SH-SY5Y (cell line): ENCODE measurements around the gene SARNP.

ENCODE experiments used
- GATA2 ChIP-seq: IDR thresholded peaks from 2 replicates; pipeline ENCODE4 v1.6.1; 2011; ENCODE audit warnings: mild to moderate bottlenecking, low read depth, low read length
- GATA3 ChIP-seq: IDR thresholded peaks from 2 replicates; pipeline ENCODE4 v1.6.1; 2011; ENCODE audit warnings: low read depth, mild to moderate bottlenecking, low read length, moderate library complexity

SARNP gene

DNA sequence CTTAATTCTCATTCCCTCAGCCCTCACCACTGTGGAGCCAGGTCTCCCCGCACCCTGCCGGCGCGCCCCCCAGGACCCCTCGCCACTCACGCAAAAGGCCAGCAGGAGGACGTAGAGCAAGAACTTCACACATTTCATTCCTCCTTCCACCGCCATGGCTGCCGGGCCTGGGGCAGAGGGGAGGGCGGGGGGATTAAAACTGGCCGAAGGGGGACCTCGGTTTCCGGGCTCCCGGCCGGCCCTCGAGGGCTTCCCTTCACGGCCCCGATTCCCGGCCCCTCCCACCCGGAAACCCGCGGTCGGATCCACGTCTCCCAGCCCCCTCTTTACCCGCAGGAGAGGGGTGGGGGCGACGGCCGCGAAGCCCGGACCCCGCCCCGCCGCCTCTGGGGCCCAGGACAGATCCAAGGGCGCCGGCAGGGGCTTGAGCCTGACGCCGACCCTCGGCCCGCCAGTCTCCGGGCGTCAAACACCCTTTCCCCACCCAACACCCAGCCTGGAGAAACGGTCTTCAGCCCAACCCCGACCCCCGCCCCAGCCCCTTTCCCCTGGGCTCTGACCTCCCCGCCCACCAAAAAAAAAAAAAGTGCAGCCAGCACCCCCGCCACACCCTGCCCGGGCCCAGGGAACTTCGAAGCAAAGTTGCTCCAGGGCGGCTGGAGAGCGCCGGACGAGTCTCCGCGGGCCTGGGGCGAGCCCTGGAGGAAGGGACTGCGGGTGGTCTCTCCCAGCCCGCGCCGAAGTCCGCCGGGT, 89.2 kb downstream of the SARNP start:
- TF ChIP-seq GATA3 (no peak), GATA2 (no peak)

DNA sequence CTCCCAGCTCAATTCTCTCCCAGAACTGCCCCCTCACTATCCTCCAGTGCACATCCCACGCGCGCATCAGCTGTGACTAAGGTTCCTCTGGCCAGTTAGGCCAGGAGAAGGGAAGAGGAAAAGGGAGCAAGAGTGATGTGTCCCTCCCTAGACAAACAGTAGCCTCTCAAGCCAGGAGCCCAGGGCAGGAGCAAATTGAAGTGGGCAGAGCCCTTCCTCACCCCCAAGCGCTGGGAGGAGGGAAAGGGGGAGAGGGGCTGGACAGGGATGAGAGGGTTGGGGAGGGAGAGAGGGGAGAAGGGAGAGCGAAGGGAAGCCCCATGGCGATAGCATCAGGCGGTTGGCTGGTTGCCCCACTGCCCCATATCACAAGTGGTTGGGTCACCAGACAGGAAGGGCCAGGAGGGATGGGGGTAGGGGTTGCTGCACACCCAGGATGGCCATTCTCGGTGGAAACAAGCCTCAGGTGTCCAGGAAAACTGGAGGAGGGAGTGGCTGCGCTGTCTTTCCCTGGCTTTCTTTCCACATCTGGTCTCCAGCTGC, 89.8 kb downstream of the SARNP start:
- TF ChIP-seq GATA2 (peak; percentile 90), GATA3 (no peak)

DNA sequence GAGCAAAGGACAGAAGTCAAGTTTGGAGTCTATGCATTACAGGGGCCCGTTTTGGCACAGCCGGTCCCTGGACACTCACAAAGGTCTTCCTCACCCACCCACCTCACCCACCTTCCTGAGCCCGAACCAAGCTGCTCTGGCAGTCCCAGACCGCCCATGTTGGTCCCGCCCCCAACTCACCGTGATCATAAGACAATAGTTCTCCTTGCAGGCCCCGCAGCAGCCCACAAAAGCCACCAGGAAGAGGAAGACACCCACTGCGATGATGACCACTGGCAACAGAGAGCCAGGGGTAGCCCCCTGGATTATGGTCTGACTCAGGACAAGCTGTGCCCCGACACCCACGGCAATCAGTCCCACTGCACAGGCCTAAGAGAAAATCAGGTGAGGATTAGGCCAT, 90.6 kb downstream of the SARNP start:
- TF ChIP-seq GATA3 (no peak), GATA2 (no peak)

- TF ChIP-seq GATA2 (no peak), GATA3 (no peak)
Measured at GRCh38 chr12:55725556-55725955, 92.0 kb downstream of the SARNP start.

- TF ChIP-seq GATA2 = no peak
- TF ChIP-seq GATA3 = no peak
Measured at GRCh38 chr12:55724940-55725309, 92.6 kb downstream of the SARNP start.

GRCh38 chr12:55724226-55724939, 93.1 kb downstream of the SARNP start:
- TF ChIP-seq GATA2 (no peak), GATA3 (no peak)

GRCh38 chr12:55723516-55724225, 93.9 kb downstream of the SARNP start:
- TF ChIP-seq GATA2 (no peak), GATA3 (no peak)

DNA sequence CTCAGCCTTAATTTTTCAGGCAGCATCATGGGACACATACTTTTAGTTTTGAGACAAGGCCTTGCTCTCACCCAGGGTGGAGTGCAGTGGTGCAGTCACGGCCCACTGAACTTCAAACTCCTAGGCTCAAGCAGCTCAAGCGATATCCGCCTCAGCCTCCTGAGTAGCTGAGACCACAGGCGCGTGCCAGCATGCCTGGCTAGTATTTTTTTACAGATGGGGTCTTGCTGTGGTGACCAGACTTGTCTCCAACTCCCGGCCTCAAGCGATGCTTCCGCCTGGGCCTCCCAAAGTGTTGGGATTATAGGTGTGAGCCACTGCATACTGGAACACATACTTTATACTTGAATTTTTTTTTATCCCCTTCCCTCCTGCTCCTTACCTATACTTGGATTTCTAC, 94.6 kb downstream of the SARNP start:
- TF ChIP-seq GATA2 (no peak), GATA3 (no peak)

GRCh38 chr12:55721601-55722213, 95.8 kb downstream of the SARNP start:
- TF ChIP-seq GATA2 (no peak), GATA3 (no peak)

GRCh38 chr12:55720894-55721444, 96.6 kb downstream of the SARNP start:
- TF ChIP-seq GATA3 (no peak), GATA2 (no peak)

- TF ChIP-seq GATA2 = no peak
- TF ChIP-seq GATA3 = no peak
Measured at GRCh38 chr12:55720071-55720564, 97.4 kb downstream of the SARNP start, which contains the start of gene RDH5. Gene RDH5 (plus strand): TSS chr12:55720393. CDS start chr12:55721185, 792 bp downstream.

GRCh38 chr12:55719371-55719770, 98.2 kb downstream of the SARNP start:
- no peak for TF ChIP-seq GATA2
- TF ChIP-seq GATA3 = no peak

GRCh38 chr12:55718624-55719275, 98.8 kb downstream of the SARNP start:
- TF ChIP-seq GATA3 (no peak), GATA2 (no peak)

GRCh38 chr12:55718015-55718414, 99.5 kb downstream of the SARNP start:
- TF ChIP-seq GATA2 (no peak), GATA3 (no peak)
